22Rv1 (cell line): Measurements from ENCODE around the gene PTPRG.

Experiments used
- ZFX ChIP-seq: fragments of 450-650 bp; IDR thresholded peaks from 2 replicates; pipeline ENCODE4 v1.6.1; 2017; ENCODE audit warnings: antibody characterized with exemption, borderline replicate concordance
- TF ChIP-seq, protein P1 (sequence below): fragments of 450-650 bp; IDR thresholded peaks from 2 replicates; pipeline ENCODE4 v1.5.1; 2017; ENCODE audit warnings: mild to moderate bottlenecking

GRCh38 chr3:61578667-61579367, 17.4 kb downstream of the PTPRG start:
- TF ChIP-seq, protein P1, sequence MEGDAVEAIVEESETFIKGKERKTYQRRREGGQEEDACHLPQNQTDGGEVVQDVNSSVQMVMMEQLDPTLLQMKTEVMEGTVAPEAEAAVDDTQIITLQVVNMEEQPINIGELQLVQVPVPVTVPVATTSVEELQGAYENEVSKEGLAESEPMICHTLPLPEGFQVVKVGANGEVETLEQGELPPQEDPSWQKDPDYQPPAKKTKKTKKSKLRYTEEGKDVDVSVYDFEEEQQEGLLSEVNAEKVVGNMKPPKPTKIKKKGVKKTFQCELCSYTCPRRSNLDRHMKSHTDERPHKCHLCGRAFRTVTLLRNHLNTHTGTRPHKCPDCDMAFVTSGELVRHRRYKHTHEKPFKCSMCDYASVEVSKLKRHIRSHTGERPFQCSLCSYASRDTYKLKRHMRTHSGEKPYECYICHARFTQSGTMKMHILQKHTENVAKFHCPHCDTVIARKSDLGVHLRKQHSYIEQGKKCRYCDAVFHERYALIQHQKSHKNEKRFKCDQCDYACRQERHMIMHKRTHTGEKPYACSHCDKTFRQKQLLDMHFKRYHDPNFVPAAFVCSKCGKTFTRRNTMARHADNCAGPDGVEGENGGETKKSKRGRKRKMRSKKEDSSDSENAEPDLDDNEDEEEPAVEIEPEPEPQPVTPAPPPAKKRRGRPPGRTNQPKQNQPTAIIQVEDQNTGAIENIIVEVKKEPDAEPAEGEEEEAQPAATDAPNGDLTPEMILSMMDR, result no peak
- no peak for TF ChIP-seq ZFX
